Suprapubic skin (tissue), 3 donors: ENCODE results near the gene RAB3GAP2.

Source experiments
- CTCF ChIP-seq, 2 donors: fragments of 200-600 bp in 1 of 2; fragments of 450-650 bp in 1 of 2; sonication (generic) in 1 of 2; IDR thresholded peaks; one replicate each; pipeline ENCODE4 v1.5.1; 2016 to 2019; ENCODE audit warnings: antibody characterized with exemption in 2 of 2, mild to moderate bottlenecking in 1 of 2, moderate library complexity in 1 of 2
- POLR2A ChIP-seq, 2 donors: fragments of 450-650 bp; IDR thresholded peaks; one replicate each; pipeline ENCODE4 v1.6.1; 2017; ENCODE audit warnings: antibody characterized with exemption in 2 of 2, mild to moderate bottlenecking in 2 of 2, moderate library complexity in 2 of 2

GRCh38 chr1:220267630-220268029 is 4.6 kb downstream of the RAB3GAP2 start:
- TF ChIP-seq CTCF (IDR thresholded peaks at IDR 0.05), result no peak
- no peak for TF ChIP-seq POLR2A (IDR thresholded peaks at IDR 0.05)
